SIG-M5 treated with dmso at 0.1 percent for 504 hours (cell line): Measurements from ENCODE around the gene XYLB.

Experiments
- DNase-seq: peaks from one replicate; lab custom pipeline; 2025; ENCODE audit not compliant: unreplicated experiment; lab: John Stamatoyannopoulos, UW

XYLB gene

DNA sequence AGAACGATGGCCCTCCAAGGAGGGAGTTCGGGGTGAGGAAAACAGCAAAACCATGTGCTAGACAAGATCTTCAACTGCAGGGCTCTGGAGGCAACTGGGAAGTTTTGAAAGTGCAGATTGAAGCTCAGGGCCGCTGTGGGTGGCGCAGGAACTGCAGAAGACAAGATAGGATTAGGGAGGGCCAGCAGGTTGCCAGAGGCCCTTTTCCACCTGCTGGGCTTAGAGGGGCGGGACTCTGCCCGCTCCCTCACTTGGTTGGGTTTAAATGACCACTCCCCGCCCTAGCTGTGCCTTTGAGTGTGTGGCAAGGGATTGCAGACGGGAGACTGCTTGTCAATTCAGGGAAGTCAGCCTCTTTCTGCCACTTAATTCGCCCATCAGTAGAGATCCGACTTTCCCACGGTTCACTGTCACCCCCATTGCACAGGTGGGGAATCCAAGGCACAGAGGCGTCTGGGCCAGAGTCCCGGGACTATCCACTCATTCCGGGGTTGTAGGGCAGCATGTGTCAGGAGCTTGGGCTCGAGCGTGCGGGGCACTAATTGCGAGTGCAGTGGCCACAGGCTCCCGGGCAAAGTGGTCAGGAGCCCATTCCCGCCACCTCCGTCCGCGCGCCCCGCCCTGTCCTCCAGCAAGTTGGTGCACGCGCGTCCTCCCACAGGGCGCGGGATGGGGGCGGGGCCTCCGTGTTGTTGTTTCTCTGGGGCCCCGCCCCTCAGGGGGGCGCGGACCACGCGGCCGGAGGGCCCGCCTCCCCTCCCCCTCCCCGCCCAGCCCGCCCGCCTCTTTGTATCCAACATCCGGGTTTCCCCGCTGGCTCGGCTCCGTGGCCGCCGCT is 106.7 kb downstream of the XYLB start, which contains the start of gene ACVR2B:
Gene ACVR2B, plus strand, starts transcription at position 816 of the 838 bp plus-strand sequence. CDS start 433 bp downstream, outside the sequence.
- peak; percentile 60 for DNase-seq

DNA sequence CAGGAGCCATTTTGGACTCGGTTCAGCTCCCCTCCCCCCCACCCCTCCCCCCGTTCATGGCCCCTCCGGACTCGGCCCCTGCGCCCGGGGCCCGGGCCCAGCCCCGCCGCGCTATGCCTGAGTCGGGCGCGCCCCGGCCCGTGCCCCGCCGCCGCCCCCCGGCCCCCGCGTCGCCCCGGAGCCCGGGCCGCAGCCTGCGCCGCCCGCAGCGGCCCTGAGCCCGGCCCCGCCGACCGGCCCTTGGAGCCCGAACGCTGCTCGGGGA is 107.3 kb downstream of the XYLB start:
- no peak for DNase-seq

DNA sequence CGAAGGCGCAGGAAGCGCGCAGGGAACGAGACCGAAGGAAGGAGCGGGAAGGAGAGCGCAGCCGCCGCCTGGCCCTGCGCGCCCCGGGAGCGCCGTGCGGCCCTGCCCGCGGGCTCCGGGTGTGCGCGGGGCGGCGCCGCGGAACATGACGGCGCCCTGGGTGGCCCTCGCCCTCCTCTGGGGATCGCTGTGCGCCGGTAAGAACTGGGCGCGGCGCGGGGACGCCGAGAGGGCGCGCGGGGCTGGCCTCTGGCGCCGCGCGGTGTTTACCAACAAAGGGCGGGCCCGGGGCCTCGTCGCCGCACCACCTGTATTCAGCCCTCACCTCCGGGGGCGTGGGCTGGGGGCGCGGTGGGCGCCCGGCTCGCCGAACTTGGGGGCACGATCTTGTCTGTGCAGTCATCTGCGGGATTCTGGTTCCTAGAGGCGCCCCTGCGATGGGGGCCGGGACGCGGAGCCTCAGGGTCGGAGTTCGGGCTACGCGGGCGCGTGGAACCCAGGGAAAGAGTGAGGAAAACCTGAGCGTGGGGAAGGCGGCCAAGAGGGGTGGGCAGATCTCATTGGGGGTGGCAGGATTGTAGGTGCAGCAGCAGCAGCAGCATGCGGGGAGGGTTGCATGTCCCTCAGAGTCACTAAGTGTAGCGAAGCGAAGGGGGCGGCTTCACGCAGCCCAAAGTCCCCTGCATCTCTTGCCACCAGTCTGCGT is 107.7 kb downstream of the XYLB start:
- peak; percentile 13 for DNase-seq

DNA sequence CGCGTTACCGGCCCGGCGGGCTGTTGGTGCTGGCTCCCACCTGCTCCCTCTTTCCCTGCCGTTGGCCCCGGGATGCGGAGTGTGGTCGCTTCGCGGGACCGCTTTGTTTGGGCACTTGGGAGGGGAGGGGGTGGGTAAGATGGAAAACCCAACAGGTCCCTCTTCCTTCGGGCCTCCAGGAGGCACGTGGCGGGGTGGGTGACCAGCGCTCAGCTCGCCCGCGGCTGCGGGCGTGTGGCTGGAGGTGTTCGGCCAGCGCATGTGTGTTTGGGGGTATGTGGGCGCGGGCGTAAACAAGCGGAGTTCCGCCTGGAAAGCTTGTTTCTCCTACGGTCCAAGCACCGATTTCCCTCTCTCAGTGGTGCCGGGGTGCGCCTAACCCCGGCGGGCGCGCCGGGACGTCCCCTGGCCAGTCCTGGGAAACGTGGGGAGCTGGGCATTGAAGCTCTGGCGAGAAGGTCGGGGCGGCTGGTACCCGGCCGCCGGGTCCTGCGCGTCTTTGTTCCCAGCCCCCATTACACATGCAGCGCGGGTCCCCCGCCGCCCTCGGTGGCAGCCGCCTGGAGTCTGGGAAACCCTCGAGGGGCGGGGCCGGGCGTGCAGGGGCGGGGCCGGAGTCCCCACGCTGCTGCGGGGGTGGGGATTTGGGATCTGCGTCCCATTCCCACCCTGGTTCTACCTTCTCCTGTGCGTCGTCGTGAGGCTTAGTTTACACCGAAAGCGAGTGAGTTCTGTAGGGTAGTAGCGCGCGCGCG is 108.5 kb downstream of the XYLB start:
- peak; percentile 57 for DNase-seq

DNA sequence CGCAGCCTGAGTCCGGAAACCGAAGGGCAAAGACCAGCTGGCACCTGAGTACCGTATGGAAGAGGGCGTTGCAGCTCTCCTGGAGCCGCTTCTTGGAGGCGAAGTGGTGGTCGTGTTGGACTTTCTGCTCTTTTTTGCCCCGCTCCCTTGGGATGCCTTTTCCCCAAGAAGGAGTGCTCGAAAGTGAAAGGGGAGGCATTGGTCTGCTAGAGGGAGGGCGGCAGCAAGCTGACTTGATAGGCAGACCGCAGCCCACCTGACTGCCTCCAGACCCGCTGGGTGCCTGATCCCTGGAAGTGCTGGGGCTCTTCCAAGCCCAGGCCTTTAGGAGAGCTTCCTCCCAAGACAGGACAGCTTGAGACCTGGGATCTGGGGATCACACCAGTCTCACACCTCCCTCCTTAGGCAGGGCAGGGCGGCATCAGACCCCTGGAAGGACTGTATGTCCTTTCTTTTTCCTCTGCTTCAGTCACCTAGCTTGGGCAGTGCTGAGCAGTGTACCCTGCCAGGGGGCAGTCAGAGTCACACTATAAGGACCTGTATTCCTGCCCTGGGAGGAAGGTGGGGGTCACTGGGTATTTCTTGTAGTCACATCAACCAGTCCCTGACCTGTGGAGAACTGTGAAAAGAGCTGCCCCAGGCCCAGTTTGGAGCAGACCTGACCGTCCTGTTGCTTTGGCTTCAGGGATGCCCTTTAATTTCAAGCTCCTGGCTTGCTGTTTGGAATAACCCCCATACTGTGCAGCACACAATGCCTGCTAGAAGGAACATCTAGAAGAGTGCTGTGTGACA is 109.2 kb downstream of the XYLB start:
- DNase-seq = no peak

DNA sequence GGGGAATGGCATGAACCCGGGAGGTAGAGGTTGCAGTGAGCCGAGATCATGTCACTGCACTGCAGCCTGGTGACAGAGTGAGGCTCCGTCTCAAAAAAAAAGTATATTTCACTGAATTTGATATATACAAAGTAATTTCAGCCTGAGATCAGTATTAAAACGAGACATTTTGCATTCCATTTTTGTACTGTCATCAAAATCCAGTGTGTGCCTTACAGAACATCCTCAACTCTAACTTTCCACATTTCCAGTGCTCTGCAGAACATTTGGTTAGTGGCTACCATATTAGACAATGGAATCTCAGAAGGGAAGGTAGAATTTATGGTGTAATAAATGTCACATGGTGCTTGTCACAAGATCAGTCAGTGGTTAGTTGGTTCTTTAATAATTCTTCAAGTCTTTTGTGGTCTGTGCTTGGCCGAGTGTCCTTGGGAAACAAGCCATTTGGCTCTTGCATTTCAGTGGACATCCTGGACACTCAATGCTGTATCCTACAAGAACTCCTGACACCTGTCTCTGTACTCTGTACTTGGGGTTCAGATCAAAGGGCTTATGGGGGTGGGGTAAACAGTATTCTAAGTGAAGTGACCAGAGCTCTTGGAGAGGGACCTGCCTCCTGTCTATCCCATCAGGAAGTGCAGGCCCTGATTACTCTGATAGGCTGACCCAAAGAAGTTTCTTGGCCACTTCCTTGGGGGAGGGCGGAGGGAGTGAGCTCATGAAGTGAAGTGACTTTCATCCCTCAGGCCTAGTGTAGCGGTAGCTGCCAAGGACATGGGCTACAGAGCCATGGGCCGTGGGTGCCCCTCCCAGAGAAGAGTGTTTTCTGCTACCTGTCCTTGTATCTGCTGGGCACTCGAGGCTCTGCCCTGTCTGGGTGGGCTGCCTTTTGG is 110.8 kb downstream of the XYLB start:
- no peak for DNase-seq

DNA sequence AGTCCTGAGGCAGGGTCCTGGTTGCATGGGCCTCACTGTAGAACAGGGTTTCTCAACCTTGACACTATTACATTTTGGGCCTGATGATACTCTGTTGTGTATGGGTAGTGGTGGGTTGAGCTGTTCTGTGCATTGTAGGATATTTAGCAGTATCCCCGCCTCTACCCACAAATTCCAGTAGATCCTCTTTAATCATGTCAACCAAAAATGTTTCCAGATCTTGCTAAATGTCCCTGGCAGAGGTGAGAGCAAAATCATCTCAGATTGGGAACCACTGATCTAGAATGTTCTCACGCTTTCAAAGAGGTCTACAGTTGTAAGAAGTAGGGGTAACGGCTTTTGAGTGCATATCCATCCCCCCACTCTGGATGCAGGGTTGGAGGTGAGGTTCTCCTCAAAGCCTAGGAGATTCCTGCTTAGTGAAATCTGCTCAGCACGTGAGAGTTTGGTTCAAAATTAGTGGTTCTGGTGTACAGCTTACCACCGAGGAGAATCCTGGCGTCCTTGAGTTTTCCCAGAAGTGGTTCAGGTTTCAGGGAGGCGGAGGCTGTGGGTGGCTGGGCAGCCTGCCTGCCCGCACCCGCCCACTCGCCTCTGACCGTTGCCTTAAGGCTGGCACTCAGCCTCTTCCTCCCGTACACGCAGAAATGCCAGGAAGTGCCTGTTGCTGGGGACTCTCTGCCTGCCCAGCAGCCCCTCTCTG is 112.4 kb downstream of the XYLB start:
- no peak for DNase-seq

DNA sequence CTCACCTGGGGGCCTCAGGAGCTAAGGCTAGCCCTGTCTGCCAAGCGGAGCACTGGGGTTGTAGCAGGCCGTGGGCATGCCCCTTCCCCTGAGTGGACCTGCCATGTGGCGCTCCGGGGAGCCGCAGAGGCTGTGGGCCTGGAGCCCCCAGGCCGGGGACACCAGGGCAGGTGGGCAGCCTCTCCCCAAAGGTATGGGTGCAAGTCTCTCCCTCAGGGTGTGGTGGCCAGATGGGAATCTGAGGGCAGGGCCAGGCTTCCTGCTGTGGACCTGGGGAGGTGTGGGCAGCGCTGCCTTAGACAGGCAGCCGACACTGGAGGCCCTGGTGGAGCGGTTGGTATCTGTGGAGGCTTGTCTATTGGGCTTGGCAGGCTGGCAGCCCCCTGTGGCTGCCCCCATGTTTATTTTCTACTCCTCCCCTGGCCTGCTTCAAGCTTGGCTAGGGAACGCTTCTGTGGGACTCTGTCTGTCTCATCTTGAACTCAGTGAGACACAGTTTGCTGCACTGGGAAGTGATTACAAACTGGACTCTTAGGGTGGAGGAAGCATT is 113.0 kb downstream of the XYLB start:
- DNase-seq = no peak

DNA sequence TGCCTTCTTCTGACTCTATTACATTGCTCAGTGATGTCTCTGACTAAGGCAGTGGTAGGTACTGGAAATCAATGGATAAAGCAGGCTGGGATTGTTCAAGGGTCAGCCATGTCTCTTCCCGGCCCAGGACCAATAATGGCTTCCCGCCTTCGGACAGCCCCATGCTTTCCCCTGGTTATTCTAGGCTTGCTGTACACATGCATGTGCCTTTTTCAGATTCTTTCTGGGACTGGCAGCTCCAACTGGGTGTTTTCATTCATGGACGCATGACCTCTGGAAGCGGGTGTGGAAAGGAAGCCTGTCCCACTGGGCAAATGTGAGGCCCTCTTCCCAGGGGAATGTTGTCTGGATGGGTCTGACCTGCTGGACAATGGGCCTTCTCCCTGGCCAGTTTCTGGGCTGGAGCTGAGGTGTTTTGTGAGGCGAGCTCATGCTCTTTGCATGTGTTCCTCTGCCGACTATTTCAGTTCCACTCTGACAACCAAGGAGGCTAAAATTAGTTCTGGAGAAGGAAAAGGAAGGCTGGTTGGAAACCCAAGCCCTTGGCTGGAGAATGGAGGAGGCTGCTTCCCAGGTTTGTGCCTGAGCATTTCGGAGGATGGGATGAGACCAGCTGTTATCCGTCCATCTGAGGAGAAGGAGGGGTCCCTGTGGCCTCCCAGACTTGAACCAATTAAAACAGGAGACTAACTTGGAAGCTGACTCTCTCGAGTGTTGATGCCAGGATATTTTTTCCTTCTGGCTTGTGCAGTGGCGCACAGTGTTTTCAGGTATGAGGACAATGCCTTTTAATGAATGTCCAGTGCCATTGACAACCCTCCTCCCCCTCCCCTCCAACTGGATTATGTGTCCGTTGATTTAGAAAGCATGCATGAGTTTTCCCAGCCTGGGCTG is 114.0 kb downstream of the XYLB start:
- no peak for DNase-seq
